ENCODE measurements around the gene RALGAPB. TPM values are rescaled to one million over a fixed set of nuclear protein-coding genes. Genes with fewer than 3 reads are reported as not detected.

Gene RALGAPB
- total and polyA plus RNA-seq, 2 of the 13 experiments (the other 11 are each of a cell fraction or from before 2014, with no cell fraction given) = 17.6 to 30.6 TPM

DNA sequence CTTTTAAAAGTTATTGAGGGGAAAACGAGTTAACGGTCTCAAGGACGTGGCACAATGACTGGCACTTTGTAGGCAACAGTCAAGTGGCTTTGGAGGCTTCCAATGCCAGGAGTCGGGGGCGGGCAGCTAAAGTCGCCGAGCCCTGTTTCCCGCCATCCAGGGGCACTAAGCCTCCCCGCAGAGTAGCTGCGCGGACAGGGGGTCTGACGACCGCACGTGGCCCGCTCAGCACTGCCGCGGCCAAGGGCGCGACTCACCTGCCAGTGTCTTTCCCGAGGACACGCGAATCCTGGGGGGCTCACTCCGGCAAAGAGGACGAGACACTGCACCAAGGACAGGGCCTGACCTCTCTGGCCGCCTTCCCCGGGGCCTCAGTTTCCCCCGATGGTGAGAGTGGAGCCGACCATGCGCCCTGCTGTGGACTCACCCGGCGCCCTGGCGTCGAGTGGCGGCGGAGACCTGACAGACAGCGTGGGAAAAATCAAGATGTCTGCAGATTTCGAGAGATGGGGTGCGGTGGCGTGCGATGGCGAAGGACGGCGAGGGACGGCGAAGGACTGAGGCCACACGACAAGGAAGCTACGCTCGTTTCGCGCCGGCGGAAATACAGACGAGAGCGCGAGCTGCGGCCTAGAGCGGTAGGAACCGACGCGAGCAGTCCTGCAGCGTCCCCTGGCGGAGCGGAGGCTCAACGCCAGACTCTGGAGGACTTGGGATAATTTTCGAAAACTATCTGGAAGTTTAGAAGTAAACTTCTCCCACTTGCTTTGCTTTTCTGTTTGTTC, 37.7 kb upstream of the RALGAPB start, which contains the start of gene SNHG17 (continued):
- TF ChIP-seq, protein P1, sequence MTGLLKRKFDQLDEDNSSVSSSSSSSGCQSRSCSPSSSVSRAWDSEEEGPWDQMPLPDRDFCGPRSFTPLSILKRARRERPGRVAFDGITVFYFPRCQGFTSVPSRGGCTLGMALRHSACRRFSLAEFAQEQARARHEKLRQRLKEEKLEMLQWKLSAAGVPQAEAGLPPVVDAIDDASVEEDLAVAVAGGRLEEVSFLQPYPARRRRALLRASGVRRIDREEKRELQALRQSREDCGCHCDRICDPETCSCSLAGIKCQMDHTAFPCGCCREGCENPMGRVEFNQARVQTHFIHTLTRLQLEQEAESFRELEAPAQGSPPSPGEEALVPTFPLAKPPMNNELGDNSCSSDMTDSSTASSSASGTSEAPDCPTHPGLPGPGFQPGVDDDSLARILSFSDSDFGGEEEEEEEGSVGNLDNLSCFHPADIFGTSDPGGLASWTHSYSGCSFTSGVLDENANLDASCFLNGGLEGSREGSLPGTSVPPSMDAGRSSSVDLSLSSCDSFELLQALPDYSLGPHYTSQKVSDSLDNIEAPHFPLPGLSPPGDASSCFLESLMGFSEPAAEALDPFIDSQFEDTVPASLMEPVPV (CRISPR knock-in tag; IDR thresholded peaks at IDR 0.05) = peak; percentile 100
- peak; percentile 79; the same call in 1 of the 2 replicates for TF ChIP-seq DNMT3B (CRISPR knock-in tag; conservative IDR thresholded peaks at IDR 0.05)
- no peak for TF ChIP-seq TCF7L2 (IDR thresholded peaks at IDR 0.05; ENCODE audit: low read depth, low read length)
- peak; percentile 93 for TF ChIP-seq JDP2 (CRISPR knock-in tag; IDR thresholded peaks at IDR 0.05; ENCODE audit: borderline replicate concordance)
- peak; percentile 100 for TF ChIP-seq ZNF788 (CRISPR knock-in tag; IDR thresholded peaks at IDR 0.05; ENCODE audit: borderline replicate concordance)
- TF ChIP-seq, protein P2, sequence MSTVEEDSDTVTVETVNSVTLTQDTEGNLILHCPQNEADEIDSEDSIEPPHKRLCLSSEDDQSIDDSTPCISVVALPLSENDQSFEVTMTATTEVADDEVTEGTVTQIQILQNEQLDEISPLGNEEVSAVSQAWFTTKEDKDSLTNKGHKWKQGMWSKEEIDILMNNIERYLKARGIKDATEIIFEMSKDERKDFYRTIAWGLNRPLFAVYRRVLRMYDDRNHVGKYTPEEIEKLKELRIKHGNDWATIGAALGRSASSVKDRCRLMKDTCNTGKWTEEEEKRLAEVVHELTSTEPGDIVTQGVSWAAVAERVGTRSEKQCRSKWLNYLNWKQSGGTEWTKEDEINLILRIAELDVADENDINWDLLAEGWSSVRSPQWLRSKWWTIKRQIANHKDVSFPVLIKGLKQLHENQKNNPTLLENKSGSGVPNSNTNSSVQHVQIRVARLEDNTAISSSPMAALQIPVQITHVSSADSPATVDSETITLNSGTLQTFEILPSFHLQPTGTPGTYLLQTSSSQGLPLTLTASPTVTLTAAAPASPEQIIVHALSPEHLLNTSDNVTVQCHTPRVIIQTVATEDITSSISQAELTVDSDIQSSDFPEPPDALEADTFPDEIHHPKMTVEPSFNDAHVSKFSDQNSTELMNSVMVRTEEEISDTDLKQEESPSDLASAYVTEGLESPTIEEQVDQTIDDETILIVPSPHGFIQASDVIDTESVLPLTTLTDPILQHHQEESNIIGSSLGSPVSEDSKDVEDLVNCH (CRISPR knock-in tag; IDR thresholded peaks at IDR 0.05) = peak; percentile 96
- TF ChIP-seq, protein P3, sequence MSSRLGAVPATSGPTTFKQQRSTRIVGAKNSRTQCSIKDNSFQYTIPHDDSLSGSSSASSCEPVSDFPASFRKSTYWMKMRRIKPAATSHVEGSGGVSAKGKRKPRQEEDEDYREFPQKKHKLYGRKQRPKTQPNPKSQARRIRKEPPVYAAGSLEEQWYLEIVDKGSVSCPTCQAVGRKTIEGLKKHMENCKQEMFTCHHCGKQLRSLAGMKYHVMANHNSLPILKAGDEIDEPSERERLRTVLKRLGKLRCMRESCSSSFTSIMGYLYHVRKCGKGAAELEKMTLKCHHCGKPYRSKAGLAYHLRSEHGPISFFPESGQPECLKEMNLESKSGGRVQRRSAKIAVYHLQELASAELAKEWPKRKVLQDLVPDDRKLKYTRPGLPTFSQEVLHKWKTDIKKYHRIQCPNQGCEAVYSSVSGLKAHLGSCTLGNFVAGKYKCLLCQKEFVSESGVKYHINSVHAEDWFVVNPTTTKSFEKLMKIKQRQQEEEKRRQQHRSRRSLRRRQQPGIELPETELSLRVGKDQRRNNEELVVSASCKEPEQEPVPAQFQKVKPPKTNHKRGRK (CRISPR knock-in tag; IDR thresholded peaks at IDR 0.05) = peak; percentile 87; the same call in 1 of the 2 replicates
- TF ChIP-seq ZNF496 (CRISPR knock-in tag; IDR thresholded peaks at IDR 0.05; ENCODE audit: insufficient replicate concordance) = peak; percentile 15
- TF ChIP-seq, protein P4, sequence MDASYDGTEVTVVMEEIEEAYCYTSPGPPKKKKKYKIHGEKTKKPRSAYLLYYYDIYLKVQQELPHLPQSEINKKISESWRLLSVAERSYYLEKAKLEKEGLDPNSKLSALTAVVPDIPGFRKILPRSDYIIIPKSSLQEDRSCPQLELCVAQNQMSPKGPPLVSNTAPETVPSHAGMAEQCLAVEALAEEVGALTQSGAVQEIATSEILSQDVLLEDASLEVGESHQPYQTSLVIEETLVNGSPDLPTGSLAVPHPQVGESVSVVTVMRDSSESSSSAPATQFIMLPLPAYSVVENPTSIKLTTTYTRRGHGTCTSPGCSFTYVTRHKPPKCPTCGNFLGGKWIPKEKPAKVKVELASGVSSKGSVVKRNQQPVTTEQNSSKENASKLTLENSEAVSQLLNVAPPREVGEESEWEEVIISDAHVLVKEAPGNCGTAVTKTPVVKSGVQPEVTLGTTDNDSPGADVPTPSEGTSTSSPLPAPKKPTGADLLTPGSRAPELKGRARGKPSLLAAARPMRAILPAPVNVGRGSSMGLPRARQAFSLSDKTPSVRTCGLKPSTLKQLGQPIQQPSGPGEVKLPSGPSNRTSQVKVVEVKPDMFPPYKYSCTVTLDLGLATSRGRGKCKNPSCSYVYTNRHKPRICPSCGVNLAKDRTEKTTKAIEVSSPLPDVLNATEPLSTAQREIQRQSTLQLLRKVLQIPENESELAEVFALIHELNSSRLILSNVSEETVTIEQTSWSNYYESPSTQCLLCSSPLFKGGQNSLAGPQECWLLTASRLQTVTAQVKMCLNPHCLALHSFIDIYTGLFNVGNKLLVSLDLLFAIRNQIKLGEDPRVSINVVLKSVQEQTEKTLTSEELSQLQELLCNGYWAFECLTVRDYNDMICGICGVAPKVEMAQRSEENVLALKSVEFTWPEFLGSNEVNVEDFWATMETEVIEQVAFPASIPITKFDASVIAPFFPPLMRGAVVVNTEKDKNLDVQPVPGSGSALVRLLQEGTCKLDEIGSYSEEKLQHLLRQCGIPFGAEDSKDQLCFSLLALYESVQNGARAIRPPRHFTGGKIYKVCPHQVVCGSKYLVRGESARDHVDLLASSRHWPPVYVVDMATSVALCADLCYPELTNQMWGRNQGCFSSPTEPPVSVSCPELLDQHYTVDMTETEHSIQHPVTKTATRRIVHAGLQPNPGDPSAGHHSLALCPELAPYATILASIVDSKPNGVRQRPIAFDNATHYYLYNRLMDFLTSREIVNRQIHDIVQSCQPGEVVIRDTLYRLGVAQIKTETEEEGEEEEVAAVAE (CRISPR knock-in tag; IDR thresholded peaks at IDR 0.05; ENCODE audit: borderline replicate concordance) = peak; percentile 96
- peak; percentile 99 for TF ChIP-seq ZNF30 (CRISPR knock-in tag; IDR thresholded peaks at IDR 0.05)
- TF ChIP-seq, protein P5, sequence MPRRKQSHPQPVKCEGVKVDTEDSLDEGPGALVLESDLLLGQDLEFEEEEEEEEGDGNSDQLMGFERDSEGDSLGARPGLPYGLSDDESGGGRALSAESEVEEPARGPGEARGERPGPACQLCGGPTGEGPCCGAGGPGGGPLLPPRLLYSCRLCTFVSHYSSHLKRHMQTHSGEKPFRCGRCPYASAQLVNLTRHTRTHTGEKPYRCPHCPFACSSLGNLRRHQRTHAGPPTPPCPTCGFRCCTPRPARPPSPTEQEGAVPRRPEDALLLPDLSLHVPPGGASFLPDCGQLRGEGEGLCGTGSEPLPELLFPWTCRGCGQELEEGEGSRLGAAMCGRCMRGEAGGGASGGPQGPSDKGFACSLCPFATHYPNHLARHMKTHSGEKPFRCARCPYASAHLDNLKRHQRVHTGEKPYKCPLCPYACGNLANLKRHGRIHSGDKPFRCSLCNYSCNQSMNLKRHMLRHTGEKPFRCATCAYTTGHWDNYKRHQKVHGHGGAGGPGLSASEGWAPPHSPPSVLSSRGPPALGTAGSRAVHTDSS (CRISPR knock-in tag; conservative IDR thresholded peaks at IDR 0.05) = peak; percentile 98
- TF ChIP-seq, protein P6, sequence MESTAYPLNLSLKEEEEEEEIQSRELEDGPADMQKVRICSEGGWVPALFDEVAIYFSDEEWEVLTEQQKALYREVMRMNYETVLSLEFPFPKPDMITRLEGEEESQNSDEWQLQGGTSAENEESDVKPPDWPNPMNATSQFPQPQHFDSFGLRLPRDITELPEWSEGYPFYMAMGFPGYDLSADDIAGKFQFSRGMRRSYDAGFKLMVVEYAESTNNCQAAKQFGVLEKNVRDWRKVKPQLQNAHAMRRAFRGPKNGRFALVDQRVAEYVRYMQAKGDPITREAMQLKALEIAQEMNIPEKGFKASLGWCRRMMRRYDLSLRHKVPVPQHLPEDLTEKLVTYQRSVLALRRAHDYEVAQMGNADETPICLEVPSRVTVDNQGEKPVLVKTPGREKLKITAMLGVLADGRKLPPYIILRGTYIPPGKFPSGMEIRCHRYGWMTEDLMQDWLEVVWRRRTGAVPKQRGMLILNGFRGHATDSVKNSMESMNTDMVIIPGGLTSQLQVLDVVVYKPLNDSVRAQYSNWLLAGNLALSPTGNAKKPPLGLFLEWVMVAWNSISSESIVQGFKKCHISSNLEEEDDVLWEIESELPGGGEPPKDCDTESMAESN (CRISPR knock-in tag; conservative IDR thresholded peaks at IDR 0.05) = peak; percentile 99
- TF ChIP-seq ZC3H4 (CRISPR knock-in tag; IDR thresholded peaks at IDR 0.05; ENCODE audit: borderline replicate concordance) = peak; percentile 95
- TF ChIP-seq GATAD2A (CRISPR knock-in tag; IDR thresholded peaks at IDR 0.05) = peak; percentile 98
